LNCaP clone FGC (cell line): ENCODE measurements around the gene RECQL5.

Experiments
- DNase-seq: peaks from one replicate; pipeline ENCODE4 v3.0.0-alpha.2; 2011; ENCODE audit warnings: low read depth
- H3K4me3 ChIP-seq: 2 replicates; pipeline ENCODE4 v1.5.1; 2011; ENCODE audit warnings: mild to moderate bottlenecking, low read depth, low read length, control low read depth
- TF ChIP-seq, protein P1 (sequence below): IDR thresholded peaks from 2 replicates; pipeline ENCODE4 v1.5.1; 2012; ENCODE audit warnings: mild to moderate bottlenecking; ENCODE audit not compliant: control insufficient read depth, insufficient read depth; ENCODE audit errors: extremely low read depth

RECQL5 gene

DNA sequence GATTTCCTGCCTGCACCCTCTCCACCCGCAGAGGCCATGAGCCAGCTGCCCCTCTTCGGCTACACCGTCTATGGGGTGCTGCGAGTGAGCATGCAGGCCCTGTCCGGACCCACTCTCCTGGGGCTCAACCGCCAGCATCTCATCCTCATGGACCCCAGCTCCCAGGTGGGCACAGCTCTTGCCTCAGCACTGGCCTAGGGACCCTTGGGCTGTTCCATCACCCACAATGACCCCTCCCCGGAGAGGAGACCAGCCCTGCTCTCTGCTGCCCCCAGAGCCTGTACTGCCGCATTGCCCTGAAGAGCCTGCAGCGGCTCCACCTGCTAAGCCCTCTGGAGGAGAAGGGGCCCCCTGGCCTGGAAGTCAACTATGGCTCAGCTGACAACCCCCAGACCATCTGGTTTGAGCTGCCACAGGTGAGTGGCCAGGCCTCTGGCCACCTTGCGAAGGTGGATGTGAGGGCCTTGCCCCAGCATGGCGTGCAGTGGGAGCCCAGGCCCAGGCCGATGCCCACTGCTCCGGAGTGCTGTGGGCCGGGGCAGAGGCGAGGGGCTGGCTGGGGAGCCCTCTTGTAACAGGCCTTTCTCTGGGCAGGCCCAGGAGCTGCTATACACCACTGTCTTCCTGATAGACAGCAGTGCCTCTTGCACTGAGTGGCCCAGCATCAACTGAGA lies 41.0 kb downstream of the RECQL5 start:
- H3K4me3 ChIP-seq, result no peak overlapping the region
- no peak for DNase-seq
- TF ChIP-seq, protein P1, sequence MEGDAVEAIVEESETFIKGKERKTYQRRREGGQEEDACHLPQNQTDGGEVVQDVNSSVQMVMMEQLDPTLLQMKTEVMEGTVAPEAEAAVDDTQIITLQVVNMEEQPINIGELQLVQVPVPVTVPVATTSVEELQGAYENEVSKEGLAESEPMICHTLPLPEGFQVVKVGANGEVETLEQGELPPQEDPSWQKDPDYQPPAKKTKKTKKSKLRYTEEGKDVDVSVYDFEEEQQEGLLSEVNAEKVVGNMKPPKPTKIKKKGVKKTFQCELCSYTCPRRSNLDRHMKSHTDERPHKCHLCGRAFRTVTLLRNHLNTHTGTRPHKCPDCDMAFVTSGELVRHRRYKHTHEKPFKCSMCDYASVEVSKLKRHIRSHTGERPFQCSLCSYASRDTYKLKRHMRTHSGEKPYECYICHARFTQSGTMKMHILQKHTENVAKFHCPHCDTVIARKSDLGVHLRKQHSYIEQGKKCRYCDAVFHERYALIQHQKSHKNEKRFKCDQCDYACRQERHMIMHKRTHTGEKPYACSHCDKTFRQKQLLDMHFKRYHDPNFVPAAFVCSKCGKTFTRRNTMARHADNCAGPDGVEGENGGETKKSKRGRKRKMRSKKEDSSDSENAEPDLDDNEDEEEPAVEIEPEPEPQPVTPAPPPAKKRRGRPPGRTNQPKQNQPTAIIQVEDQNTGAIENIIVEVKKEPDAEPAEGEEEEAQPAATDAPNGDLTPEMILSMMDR, result peak; percentile 50

DNA sequence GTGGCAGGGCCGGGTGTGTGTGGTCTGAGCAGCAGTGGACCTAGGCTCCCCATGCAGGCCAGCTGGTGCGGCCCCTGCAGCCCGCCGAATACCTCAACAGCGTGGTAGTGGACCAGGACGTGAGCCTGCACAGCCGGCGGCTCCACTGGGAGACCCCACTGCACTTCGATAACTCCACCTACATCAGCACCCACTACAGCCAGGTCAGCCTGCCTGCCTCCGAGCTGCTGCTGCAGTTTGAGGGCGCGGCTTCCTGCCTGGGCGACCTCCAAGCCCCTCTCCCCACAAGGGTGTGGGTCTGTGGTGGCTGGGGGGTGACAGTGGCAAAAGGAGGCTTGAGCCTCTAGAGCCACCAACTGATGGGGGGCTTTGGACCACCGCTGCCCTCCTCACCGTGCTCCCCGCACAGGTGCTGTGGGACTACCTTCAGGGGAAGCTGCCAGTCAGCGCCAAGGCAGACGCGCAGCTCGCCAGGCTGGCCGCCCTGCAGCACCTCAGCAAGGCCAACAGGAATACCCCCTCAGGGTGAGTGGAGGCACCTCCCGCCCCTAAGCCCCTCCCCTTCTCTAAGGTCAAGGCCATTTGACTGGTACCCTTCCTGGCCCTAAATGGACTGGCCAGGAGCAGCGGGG lies 42.1 kb downstream of the RECQL5 start:
- DNase-seq, result no peak
- H3K4me3 ChIP-seq, result no peak overlapping the region
- TF ChIP-seq, protein P1, result no peak

DNA sequence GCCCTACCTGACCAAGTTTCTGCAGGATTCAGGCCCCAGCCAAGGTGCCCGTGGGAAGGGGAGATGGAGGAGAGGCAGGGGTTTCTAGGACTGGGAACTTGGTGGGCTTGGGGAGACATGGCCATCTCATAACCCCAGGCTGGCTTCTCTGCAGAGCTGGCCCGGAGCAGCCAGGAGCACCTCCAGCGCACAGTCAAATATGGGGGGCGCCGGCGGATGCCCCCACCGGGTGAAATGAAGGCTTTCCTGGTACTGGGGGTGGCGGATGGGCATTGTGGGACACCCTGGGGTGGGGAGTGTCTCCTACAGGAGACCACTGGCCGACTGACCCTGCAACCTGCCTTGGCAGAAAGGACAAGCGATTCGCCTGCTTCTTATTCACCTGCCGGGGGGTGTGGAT lies 42.9 kb downstream of the RECQL5 start:
- DNase-seq, result no peak
- H3K4me3 ChIP-seq, result no peak overlapping the region
- TF ChIP-seq, protein P1, result no peak

DNA sequence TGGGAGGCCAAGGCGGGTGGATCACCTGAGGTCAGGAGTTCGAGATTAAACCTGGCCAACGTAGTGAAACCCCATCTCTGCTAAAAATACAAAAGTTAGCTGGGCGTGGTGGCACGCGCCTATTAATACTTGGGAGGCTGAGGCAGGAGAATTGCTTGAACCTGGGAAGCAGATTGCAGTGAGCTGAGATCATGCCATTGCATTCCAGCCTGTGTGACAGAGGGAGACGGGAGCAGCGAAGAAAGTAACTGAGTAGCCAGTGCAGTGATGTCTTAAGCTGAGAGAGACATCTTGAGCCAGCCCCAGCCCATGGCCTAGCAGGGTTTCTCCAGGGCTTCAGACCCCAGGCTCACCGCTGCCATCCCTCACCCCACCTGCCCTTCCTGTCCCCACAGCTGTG lies 43.6 kb downstream of the RECQL5 start:
- TF ChIP-seq, protein P1, result no peak
- no peak overlapping the region for H3K4me3 ChIP-seq
- DNase-seq, result no peak

DNA sequence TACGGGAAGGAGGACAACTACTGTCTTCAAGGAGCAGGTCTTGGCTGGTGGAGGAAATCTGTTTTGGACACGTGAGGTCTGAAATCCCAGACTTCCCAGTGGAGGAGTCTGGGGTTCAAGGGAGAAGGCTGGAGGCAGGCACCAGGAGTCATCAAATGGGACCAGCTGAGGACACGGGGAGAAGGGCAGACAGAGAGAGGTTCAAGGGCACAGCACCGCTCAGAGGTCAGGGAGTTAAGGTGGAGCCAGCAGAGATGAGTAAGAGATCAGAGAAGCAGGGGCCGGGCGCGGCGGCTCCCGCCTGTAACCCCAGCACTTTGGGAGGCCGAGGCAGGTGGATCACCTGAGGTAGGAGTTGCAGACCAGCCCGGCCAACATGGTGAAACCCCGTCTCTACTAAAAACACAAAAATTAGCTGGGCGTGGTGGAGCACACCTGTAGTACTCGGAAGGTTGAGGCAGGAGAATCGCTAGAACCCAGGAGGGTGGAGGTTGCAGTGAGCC lies 44.1 kb downstream of the RECQL5 start:
- no peak overlapping the region for H3K4me3 ChIP-seq
- TF ChIP-seq, protein P1, result no peak
- no peak for DNase-seq

DNA sequence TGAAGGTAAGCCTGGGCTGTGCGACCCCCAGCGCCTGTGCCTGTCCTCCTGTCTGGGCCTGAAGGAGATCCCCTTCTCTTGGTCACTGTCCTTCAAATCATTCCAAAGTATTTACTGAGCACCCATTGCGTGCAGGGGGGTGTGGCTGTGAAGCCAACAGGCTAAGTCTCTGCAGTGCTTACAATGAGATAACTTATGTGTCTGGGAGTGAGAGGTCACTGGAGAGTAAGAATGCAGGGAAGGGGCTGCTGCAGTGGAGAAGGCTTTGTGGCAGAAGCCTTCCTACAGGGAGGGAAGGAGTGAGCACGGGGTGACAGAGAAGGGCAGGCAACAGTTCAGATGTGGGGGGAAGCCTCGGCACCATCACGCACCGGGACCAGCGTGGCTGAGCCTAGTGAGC lies 44.9 kb downstream of the RECQL5 start:
- TF ChIP-seq, protein P1, result no peak
- H3K4me3 ChIP-seq, result no peak overlapping the region
- DNase-seq, result no peak
